GM15510 (cell line): ENCODE data around the gene CCDC102B.

Experiments
- POLR2A ChIP-seq: IDR thresholded peaks from 3 replicates; pipeline ENCODE4 v1.6.1; 2011; ENCODE audit warnings: borderline replicate concordance; ENCODE audit not compliant: insufficient read length; ENCODE audit errors: extremely low read depth

The CCDC102B gene

DNA sequence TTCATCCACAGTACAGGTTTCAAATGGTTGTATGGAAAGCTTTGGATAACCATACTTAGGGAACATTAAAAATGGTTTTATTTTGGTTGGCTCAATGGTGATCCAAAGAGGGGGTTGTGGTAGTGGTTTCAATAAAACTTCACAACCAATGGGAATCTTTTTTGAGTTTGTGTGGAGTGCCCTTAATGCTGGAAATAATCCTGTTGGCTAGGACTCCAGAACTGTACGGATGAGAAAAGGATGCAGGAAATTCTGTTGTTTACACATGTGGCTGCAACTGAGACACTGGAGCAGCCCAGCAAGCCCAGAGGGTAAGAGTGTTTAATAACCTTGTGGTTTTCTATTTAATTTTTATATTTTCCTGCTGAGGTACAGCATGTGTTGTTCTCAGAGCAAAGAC, at the start of gene CCDC102B:
CCDC102B (plus strand) TSS at position 210 of the 400 bp plus-strand sequence. CDS start 38,684 bp downstream, outside the sequence.
- TF ChIP-seq POLR2A, result no peak

DNA sequence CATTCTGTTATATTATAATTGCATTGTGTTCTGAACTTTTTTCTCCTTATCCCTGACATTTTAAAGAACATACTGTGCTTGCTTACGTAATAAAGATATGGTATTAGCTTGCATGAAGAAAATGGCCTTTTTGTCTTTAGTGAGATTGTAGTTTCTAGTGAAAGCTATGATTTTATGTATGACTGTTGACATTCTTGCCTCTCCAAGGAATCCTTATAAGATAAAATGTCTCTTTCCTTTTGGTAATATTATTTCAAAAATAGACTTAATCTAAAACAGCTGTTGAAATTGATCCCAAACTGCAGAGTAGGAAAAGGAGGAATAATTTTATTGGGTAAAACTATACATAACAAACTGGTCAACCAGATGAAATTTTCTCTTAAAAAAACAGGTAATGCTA, 40.8 kb upstream of the CCDC102B start:
- TF ChIP-seq POLR2A, result no peak

DNA sequence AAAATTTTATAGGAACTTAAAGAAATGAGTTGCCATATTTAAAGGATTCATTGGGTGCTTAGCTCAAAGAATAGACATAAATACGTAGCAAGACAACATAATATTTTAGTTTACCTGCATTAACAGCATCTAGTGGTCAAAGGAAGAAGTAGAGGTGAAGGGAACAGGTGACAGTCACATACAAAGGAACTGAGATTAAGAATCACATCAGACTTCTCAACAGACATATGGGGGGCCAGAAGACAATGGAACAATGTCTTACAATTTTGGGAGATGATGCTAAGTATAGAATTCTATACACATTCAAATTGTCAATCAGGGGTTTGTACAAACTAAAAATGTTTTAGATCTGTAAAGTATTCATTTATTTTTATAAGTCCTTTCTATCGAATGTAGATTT, 38.6 kb upstream of the CCDC102B start:
- TF ChIP-seq POLR2A, result no peak

DNA sequence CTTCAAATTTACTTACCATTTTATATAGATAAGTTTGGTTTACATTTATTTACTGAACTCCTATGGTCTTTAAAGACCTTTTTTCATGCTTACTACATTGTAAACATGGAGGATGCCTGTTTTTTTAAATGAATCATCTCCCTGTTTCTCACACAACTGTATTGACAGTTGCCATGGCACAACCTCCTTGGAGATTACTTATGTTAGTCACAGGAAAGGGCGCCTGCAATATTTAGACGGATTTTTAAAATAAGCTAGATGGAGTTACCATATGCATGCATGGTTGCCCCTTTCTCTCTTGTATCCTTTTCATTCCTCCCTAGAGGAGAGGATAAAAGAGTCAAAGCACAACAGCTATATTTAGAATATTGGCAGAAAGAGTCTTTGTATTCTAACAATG, 34.8 kb upstream of the CCDC102B start:
- TF ChIP-seq POLR2A, result no peak

DNA sequence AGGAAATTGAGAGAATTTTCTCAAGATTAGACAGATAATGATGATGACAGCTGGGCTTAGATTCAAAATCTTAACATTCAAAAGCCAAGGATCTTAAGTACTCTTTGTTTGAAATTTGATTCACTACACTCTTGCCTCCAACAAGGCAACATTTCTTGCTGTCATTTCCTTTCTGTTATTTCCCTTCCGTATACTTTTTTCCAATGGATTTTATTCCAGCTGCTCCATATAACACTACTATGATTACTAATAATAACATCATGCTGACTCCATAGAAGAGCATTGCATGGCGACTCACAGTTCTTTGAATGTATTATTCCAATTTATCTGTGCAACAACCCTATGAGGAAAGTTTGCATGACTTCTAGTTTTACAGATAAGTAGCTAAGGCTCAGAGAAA, 33.9 kb upstream of the CCDC102B start:
- no peak for TF ChIP-seq POLR2A

DNA sequence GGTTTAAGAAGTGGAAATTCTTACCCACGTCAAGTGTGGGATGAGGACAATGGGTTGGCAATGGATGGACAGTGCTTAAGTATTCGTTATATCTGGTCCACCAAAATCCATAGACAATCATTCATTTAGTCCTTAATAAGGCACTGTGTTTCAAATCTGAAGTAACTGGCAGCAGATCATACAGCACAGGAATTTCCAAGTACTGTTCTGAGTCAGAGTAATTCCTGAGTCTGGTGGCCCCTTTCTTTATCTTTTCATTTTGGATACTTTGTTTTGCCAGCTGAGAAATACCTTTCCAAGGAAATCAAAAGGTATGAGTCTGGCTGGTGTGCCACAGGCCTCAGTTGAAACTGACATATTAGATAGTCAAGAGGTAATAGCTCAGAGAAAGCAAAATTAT, 31.4 kb upstream of the CCDC102B start:
- no peak for TF ChIP-seq POLR2A

DNA sequence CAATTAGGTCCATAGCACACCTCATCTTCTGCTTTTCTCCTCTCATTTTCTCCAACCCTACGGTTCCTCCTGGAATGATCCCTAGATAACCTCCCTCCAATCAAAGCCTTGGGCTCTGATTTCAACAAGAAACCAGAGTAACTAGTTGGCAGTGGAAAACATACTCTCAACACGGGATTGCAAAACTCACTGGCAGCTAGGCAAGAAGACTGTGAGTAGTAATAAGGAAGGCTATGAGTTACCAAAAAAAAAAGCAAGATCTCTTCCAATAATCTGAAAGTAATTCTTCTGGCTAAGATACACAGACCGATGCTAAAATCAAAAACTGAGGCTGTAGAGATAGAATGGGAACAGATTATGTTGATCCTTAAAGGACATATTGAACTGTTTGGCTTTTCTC, 28.4 kb upstream of the CCDC102B start:
- no peak for TF ChIP-seq POLR2A

DNA sequence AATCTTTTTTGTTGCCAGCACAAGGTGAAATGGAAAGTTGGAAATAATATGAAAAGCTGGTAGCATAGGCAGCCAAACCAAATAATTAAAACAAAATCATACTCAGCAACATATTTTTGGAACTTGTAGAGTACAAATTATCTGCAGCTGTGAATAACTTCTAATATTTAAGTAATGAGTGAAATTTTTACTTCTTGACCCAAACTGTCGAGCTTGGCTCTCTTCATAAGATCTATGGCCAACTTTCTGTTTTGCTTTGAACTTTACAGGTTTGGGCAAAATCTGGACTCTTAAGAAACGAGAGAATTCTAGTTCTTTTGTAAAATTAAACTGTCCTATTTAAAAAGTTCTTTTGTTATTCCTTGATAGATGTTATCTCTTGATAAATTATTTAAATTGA, 25.6 kb upstream of the CCDC102B start:
- no peak for TF ChIP-seq POLR2A

DNA sequence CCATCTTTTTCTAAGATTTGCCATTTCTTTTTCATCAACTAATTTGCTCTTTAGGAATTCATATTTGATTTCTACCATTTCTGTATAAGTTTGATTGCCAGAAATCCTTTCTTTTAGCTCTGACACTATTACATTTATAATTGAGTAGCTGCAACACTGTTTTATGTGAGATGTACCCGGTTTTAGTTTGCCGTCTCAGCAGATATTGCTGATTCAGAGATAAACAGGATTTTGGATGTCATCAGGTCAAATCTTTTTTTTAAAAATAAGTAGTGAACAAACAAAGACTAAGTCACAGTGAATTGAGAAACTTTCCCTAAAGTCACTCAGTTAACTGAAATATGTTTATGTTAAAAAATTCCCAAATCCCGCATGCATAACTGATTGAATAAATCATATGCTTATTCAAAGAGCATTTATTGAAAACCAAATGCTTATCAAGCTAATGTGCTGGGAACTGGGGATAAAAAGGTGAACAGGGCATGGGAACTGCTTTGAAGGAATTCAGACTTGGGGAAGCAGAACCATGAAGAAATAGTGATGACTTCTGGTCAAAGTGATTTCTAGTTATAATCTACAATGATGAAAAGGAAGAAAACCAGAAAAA, 19.5 kb upstream of the CCDC102B start:
- TF ChIP-seq POLR2A, result no peak

DNA sequence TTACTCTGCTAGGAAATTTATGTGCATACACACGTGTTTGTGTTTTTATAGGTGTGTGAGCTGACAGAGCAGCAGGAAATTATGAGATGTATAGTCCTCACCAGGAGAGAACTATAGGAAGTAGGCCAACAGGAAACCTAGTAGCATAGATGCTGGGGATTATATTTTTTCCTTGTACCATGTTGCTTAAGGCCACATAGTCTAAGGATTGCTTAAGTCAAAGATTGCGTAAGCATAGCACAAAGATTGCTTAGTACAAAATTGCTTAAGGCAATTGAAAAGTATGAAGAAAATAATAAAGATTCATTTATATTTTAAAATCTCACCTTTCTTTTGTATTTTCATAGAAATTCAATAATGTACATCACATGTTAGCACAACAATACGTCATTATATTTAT, 18.7 kb upstream of the CCDC102B start:
- TF ChIP-seq POLR2A, result no peak

DNA sequence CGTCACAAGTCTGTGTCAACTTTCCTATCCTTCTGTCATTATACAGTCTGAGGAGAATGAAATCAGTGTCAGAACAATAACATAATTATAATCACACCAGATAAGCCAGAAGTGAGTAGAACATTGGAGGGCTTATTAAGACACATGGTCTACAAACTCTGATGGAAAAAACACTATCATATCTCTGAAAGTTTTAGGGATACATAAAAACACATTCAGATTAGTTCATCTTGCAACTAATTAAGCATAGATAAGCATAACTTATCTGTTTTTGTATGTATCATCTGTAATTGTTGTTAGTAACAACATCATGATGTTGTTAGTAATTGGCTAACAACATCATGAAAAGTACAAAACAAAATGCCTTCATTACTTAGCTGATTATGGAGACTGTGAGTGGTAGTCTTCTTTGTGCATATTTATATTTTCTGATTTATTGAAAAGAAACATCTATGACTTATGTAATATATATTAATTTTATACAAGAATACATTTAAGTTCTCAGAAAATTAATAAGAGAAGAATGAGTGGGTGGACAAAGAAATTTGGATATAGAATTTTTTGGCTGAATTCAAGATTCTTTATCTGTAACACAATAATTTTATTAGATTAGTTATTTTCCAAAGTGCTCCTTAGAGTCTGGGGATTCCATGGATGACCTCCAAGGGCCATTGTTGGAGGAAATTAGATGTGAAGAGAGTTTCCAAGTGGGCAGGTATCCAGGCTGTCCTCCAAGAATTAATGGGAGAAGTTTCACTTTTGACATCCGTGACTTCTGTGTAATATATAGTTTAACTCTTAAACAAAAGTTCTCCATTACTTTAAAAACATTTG, 16.9 kb upstream of the CCDC102B start:
- no peak for TF ChIP-seq POLR2A

DNA sequence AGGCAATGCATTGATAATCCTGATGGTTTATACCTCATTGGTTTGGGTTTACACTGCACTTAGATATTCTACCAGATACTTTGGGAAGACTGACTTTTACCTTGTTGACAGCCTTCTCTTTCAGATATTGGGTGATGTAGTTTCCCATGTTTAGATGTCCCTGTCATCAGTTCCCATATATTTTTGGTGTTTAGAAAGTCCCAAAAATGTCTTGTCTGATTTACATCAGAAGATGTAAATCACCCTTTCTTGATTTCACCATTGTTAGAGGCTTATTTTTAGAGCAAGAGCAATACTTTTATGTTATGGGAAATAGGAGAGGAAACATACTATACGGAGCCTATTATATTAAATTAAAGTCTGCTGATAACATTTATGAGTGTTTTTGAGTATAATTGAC, 14.4 kb upstream of the CCDC102B start:
- TF ChIP-seq POLR2A, result no peak

DNA sequence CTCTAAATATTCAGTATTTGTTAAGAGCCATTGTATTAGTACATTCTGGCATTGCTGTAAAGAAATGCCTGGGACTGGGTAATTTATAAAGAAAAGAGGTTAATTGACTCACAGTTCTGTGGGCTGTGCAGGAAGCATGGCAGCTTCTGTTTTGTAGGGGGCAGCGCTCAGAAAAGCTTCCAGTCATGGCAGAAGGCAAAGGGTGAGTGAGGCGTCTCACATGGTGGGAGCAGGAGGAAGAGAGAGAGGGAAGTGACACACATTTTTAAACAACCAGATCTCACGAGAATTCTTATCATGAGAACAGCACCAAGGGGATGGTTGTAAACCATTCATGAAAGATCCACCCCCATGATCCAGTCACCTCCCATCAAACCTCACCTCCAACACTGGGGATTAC, 13.8 kb upstream of the CCDC102B start:
- TF ChIP-seq POLR2A, result no peak

DNA sequence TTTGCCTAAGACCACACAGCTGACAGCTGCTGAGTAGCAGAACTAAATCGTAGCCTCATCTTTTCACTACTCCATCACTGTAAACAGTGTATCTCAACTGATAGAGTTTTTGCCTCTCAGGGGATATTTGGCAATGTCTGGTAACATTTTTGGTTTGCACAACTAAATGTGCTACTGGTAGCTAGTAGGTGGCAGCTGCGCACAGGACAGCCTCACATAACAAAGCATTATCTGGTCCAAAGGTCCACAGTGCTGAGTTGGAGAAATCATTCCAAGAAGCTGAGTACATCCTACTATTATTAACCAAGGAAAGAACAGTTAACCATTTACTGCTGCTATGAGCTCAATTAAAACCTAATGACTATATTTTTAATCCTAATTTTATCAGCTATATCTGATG, 6.1 kb upstream of the CCDC102B start:
- TF ChIP-seq POLR2A, result no peak

DNA sequence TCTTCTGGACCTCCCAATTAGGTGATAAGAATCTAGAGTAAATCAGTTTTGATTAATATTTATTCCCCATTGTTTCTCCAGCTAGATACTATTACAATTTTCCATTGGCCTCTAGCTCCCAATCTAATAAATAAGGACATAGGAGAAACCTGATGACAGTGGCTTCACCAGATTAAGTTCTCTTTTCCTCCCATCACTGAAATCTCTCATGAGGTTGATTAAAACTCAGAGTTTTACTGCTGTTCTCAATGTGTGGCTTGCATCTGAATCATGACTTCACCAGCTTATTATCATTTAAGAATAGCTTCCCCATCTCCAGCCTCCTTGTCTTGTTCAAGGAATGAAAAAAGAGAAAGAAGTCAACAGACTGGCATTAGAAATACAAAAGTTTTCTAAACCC, 3.9 kb upstream of the CCDC102B start:
- TF ChIP-seq POLR2A, result no peak
